Measurements from ENCODE around the gene BAAT. TPM values are rescaled to one million over a fixed set of nuclear protein-coding genes. Genes with fewer than 3 reads are reported as not detected.
A peak's percentile ranks its signal among the peaks of the same experiment; 100 is the strongest.

Gene BAAT
- total and polyA plus RNA-seq, 4 donors, result 0.22 to 0.48 (median 0.36) TPM

- H3K4me3 ChIP-seq (ENCODE audit: low read depth, low read length), result no peak overlapping the region
- H3K9me3 ChIP-seq (ENCODE audit: control insufficient read depth, insufficient read depth, low read length), result peaks cover 2% of the 10 kb centered on the region
- H3K36me3 ChIP-seq (ENCODE audit: control insufficient read depth, insufficient read depth, low read length), result no peaks in the 10 kb centered on the region
- no peaks in the 10 kb centered on the region for H3K27me3 ChIP-seq (ENCODE audit: control insufficient read depth, insufficient read depth, low read length)
- WGBS (ENCODE audit: insufficient coverage), result 100% methylated on average over 1 of the region's 2 CpGs
- H3K4me1 ChIP-seq (ENCODE audit: control insufficient read depth, insufficient read depth, low read length), result no peaks in the 10 kb centered on the region
- H3K27ac ChIP-seq (ENCODE audit: low read depth, low read length), result no peak overlapping the region
- no peak for DNase-seq (ENCODE audit: low read depth in 4 of 6, low spot score in 6 of 6)
Observed at GRCh38 chr9:101381833-101382342, 2.9 kb downstream of the BAAT start.

- WGBS (ENCODE audit: insufficient coverage), result no CpG with 5 or more reads among the region's 3 CpGs
- H3K4me3 ChIP-seq (ENCODE audit: low read depth, low read length), result no peak overlapping the region
- no peaks in the 10 kb centered on the region for H3K4me1 ChIP-seq (ENCODE audit: control insufficient read depth, insufficient read depth, low read length)
- no peaks in the 10 kb centered on the region for H3K36me3 ChIP-seq (ENCODE audit: control insufficient read depth, insufficient read depth, low read length)
- H3K27me3 ChIP-seq (ENCODE audit: control insufficient read depth, insufficient read depth, low read length), result no peaks in the 10 kb centered on the region
- no peak overlapping the region for H3K27ac ChIP-seq (ENCODE audit: low read depth, low read length)
- DNase-seq (ENCODE audit: low read depth in 4 of 6, low spot score in 6 of 6), result no peak
- peaks cover 2% of the 10 kb centered on the region for H3K9me3 ChIP-seq (ENCODE audit: control insufficient read depth, insufficient read depth, low read length)
Observed at GRCh38 chr9:101381118-101381517, 3.7 kb downstream of the BAAT start.

GRCh38 chr9:101380295-101380694, 4.5 kb downstream of the BAAT start:
- no peaks in the 10 kb centered on the region for H3K27me3 ChIP-seq (ENCODE audit: control insufficient read depth, insufficient read depth, low read length)

GRCh38 chr9:101376111-101376848, 8.5 kb downstream of the BAAT start:
- 100% methylated on average over 1 of the region's 6 CpGs for WGBS (ENCODE audit: insufficient coverage)
- H3K36me3 ChIP-seq (ENCODE audit: control insufficient read depth, insufficient read depth, low read length), result no peaks in the 10 kb centered on the region
- peak in 1 of 6 donors; percentile 30 for DNase-seq (ENCODE audit: low read depth in 4 of 6, low spot score in 6 of 6)

More at GRCh38 chr9:101380295-101380694, 4.5 kb downstream of the BAAT start:
- no peaks in the 10 kb centered on the region for H3K4me1 ChIP-seq (ENCODE audit: control insufficient read depth, insufficient read depth, low read length)
- peaks cover 2% of the 10 kb centered on the region for H3K9me3 ChIP-seq (ENCODE audit: control insufficient read depth, insufficient read depth, low read length)
- H3K4me3 ChIP-seq (ENCODE audit: low read depth, low read length), result no peak overlapping the region
- no peaks in the 10 kb centered on the region for H3K36me3 ChIP-seq (ENCODE audit: control insufficient read depth, insufficient read depth, low read length)
- no peak overlapping the region for H3K27ac ChIP-seq (ENCODE audit: low read depth, low read length)
- DNase-seq (ENCODE audit: low read depth in 4 of 6, low spot score in 6 of 6), result no peak

GRCh38 chr9:101375546-101375945, 9.3 kb downstream of the BAAT start:
- DNase-seq (ENCODE audit: low read depth in 4 of 6, low spot score in 6 of 6), result no peak
- no peaks in the 10 kb centered on the region for H3K27me3 ChIP-seq (ENCODE audit: control insufficient read depth, insufficient read depth, low read length)
- H3K4me3 ChIP-seq (ENCODE audit: low read depth, low read length), result no peak overlapping the region
- H3K4me1 ChIP-seq (ENCODE audit: control insufficient read depth, insufficient read depth, low read length), result no peaks in the 10 kb centered on the region
- no peak overlapping the region for H3K27ac ChIP-seq (ENCODE audit: low read depth, low read length)
- 94% methylated on average over 12 of the region's 12 CpGs for WGBS (ENCODE audit: insufficient coverage)
- peaks cover 2% of the 10 kb centered on the region for H3K9me3 ChIP-seq (ENCODE audit: control insufficient read depth, insufficient read depth, low read length)
- H3K36me3 ChIP-seq (ENCODE audit: control insufficient read depth, insufficient read depth, low read length), result no peaks in the 10 kb centered on the region

More at GRCh38 chr9:101376111-101376848, 8.5 kb downstream of the BAAT start:
- Histone ChIP-seq H3K4me1 (ENCODE audit: control insufficient read depth, insufficient read depth, low read length) (no peaks in the 10 kb centered on the region), H3K4me3 (ENCODE audit: low read depth, low read length) (no peak overlapping the region), H3K27ac (ENCODE audit: low read depth, low read length) (no peak overlapping the region), H3K9me3 (ENCODE audit: control insufficient read depth, insufficient read depth, low read length) (peaks cover 2% of the 10 kb centered on the region), H3K27me3 (ENCODE audit: control insufficient read depth, insufficient read depth, low read length) (no peaks in the 10 kb centered on the region)

- Histone ChIP-seq H3K27me3 (ENCODE audit: control insufficient read depth, insufficient read depth, low read length) (no peaks in the 10 kb centered on the region), H3K9me3 (ENCODE audit: control insufficient read depth, insufficient read depth, low read length) (peaks cover 2% of the 10 kb centered on the region), H3K27ac (ENCODE audit: low read depth, low read length) (no peak overlapping the region), H3K4me1 (ENCODE audit: control insufficient read depth, insufficient read depth, low read length) (no peaks in the 10 kb centered on the region), H3K36me3 (ENCODE audit: control insufficient read depth, insufficient read depth, low read length) (no peaks in the 10 kb centered on the region), H3K4me3 (ENCODE audit: low read depth, low read length) (no peak overlapping the region)
- no peak for DNase-seq (ENCODE audit: low read depth in 4 of 6, low spot score in 6 of 6)
- no CpG with 5 or more reads among the region's 2 CpGs for WGBS (ENCODE audit: insufficient coverage)
Observed at GRCh38 chr9:101372327-101373118, 12.3 kb downstream of the BAAT start.

- WGBS (ENCODE audit: insufficient coverage), result no CpG with 5 or more reads among the region's 3 CpGs
- Histone ChIP-seq H3K27me3 (ENCODE audit: control insufficient read depth, insufficient read depth, low read length) (no peaks in the 10 kb centered on the region), H3K4me3 (ENCODE audit: low read depth, low read length) (no peak overlapping the region), H3K9me3 (ENCODE audit: control insufficient read depth, insufficient read depth, low read length) (peaks cover 2% of the 10 kb centered on the region), H3K4me1 (ENCODE audit: control insufficient read depth, insufficient read depth, low read length) (no peaks in the 10 kb centered on the region), H3K36me3 (ENCODE audit: control insufficient read depth, insufficient read depth, low read length) (no peaks in the 10 kb centered on the region), H3K27ac (ENCODE audit: low read depth, low read length) (no peak overlapping the region)
- no peak for DNase-seq (ENCODE audit: low read depth in 4 of 6, low spot score in 6 of 6)
Observed at GRCh38 chr9:101371813-101372212, 13.0 kb downstream of the BAAT start.

GRCh38 chr9:101369884-101370531, 14.8 kb downstream of the BAAT start:
- no peak for DNase-seq (ENCODE audit: low read depth in 4 of 6, low spot score in 6 of 6)
- H3K27me3 ChIP-seq (ENCODE audit: control insufficient read depth, insufficient read depth, low read length), result no peaks in the 10 kb centered on the region
- no peaks in the 10 kb centered on the region for H3K4me1 ChIP-seq (ENCODE audit: control insufficient read depth, insufficient read depth, low read length)
- 80% methylated on average over 1 of the region's 2 CpGs for WGBS (ENCODE audit: insufficient coverage)
- peaks cover 2% of the 10 kb centered on the region for H3K9me3 ChIP-seq (ENCODE audit: control insufficient read depth, insufficient read depth, low read length)
- no peaks in the 10 kb centered on the region for H3K36me3 ChIP-seq (ENCODE audit: control insufficient read depth, insufficient read depth, low read length)
- no peak overlapping the region for H3K4me3 ChIP-seq (ENCODE audit: low read depth, low read length)
- no peak overlapping the region for H3K27ac ChIP-seq (ENCODE audit: low read depth, low read length)

GRCh38 chr9:101369286-101369685, 15.5 kb downstream of the BAAT start:
- Histone ChIP-seq H3K27ac (ENCODE audit: low read depth, low read length) (no peak overlapping the region), H3K4me1 (ENCODE audit: control insufficient read depth, insufficient read depth, low read length) (no peaks in the 10 kb centered on the region), H3K36me3 (ENCODE audit: control insufficient read depth, insufficient read depth, low read length) (no peaks in the 10 kb centered on the region), H3K9me3 (ENCODE audit: control insufficient read depth, insufficient read depth, low read length) (peaks cover 2% of the 10 kb centered on the region), H3K4me3 (ENCODE audit: low read depth, low read length) (no peak overlapping the region), H3K27me3 (ENCODE audit: control insufficient read depth, insufficient read depth, low read length) (no peaks in the 10 kb centered on the region)
- no peak for DNase-seq (ENCODE audit: low read depth in 4 of 6, low spot score in 6 of 6)
- WGBS (ENCODE audit: insufficient coverage), result no CpG with 5 or more reads among the region's 2 CpGs

All from spinal cord (tissue), 10 donors.